ENCODE data around the gene PARD3. TPM values are rescaled to one million over a fixed set of nuclear protein-coding genes. Genes with fewer than 3 reads are reported as not detected.

PARD3 gene
- total RNA-seq, 6 donors from 2014 or later = 30.6 to 108 (median 50.6) TPM

GRCh38 chr10:34107626-34108516 lies 707.2 kb downstream of the PARD3 start:
- peaks cover 0 to 7% (median 3%) of the 10 kb centered on the region in 4 donors for H3K4me1 ChIP-seq
- WGBS, 2 donors = 94 to 96% methylated on average over 17 of the region's 17 CpGs
- no peak overlapping the region for H3K27ac ChIP-seq
- H3K4me3 ChIP-seq = no peak overlapping the region
- ATAC-seq (ENCODE audit: low FRiP score in 2 of 2) (no peak), DNase-seq (peak in 1 of 2 donors; percentile 43)
- H3K27me3 ChIP-seq = no peaks in the 10 kb centered on the region
- peaks cover 0 to 12% (median 4%) of the 10 kb centered on the region in 4 donors for H3K36me3 ChIP-seq
- no peak for TF ChIP-seq EP300 (IDR thresholded peaks at IDR 0.05)
- TF ChIP-seq CTCF (IDR thresholded peaks at IDR 0.05) = no peak
- TF ChIP-seq POLR2A (IDR thresholded peaks at IDR 0.05) = no peak
- no peak for TF ChIP-seq POLR2AphosphoS5 (IDR thresholded peaks at IDR 0.05)
- H3K9me3 ChIP-seq = no peaks in the 10 kb centered on the region

DNA sequence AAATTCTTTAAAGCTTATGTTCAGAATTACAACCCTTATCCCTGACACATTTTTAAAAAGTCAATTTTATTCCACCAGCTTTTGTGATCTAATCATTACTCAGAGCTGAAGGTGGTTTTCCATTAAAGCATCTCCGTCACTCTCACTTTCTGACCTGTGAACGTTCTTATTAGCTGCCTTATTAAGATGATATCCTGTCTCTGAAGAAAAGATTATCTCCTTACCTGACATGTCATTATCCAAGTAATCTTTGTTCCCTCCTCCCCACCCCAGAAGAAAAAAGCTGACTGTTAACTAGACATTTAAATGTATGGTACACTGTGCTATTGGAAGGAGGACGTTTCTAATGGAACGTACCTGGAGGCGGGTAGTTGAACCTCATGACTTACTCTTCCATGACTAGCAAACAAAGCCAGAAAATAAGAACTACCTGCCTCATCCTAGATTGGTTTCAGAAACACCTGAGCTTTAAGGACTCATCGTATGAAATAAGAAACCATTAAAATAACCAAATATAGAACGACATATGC lies 708.7 kb downstream of the PARD3 start:
- WGBS, 2 donors = 91 to 98% methylated on average over 7 of the region's 7 CpGs
- peaks cover 0 to 7% (median 3%) of the 10 kb centered on the region in 4 donors for H3K4me1 ChIP-seq
- no peak overlapping the region for H3K27ac ChIP-seq
- DNase-seq (no peak), ATAC-seq (ENCODE audit: low FRiP score in 2 of 2) (no peak)
- no peaks in the 10 kb centered on the region for H3K9me3 ChIP-seq
- TF ChIP-seq POLR2AphosphoS5 (IDR thresholded peaks at IDR 0.05) = no peak
- no peak for TF ChIP-seq POLR2A (IDR thresholded peaks at IDR 0.05)
- no peak for TF ChIP-seq EP300 (IDR thresholded peaks at IDR 0.05)
- TF ChIP-seq CTCF (IDR thresholded peaks at IDR 0.05) = no peak
- H3K4me3 ChIP-seq = no peak overlapping the region
- H3K27me3 ChIP-seq = no peaks in the 10 kb centered on the region
- peaks cover 0 to 12% (median 4%) of the 10 kb centered on the region in 4 donors for H3K36me3 ChIP-seq

- 47 to 51% methylated on average over 14 to 16 of the region's 16 CpGs for WGBS, 2 donors
These were observed 710.1 kb downstream of the PARD3 start for GRCh38 chr10:34104829-34105572.

More at GRCh38 chr10:34104829-34105572, 710.1 kb downstream of the PARD3 start:
- Histone ChIP-seq H3K9me3 (no peaks in the 10 kb centered on the region), H3K36me3 (peaks cover 0 to under 1% (median 0%) of the 10 kb centered on the region in 4 donors), H3K4me1 (peaks cover 0 to 7% (median 3%) of the 10 kb centered on the region in 4 donors), H3K27ac (no peak overlapping the region), H3K4me3 (no peak overlapping the region), H3K27me3 (no peaks in the 10 kb centered on the region)
- no peak for DNase-seq
- ATAC-seq (ENCODE audit: low FRiP score in 2 of 2) = no peak
- TF ChIP-seq EP300 (IDR thresholded peaks at IDR 0.05) = no peak
- no peak for TF ChIP-seq POLR2A (IDR thresholded peaks at IDR 0.05)
- no peak for TF ChIP-seq POLR2AphosphoS5 (IDR thresholded peaks at IDR 0.05)
- no peak for TF ChIP-seq CTCF (IDR thresholded peaks at IDR 0.05)
